Spinal cord (tissue), 10 donors: Measurements from ENCODE around the gene SASH1. TPM values are rescaled to one million over a fixed set of nuclear protein-coding genes. Genes with fewer than 3 reads are reported as not detected.

Experiments
- DNase-seq, 6 donors: peaks; one replicate each; pipeline versions ENCODE4 v3.0.0 to v3.0.0-alpha.2; 2013 to 2015; ENCODE audit warnings: low spot score in 6 of 6, low read depth in 4 of 6
- H3K27ac ChIP-seq: one replicate; pipeline ENCODE4 v1.5.1; 2013; ENCODE audit warnings: low read depth, low read length, control low read depth
- H3K27me3 ChIP-seq: one replicate; pipeline ENCODE4 v1.6.1; 2013; ENCODE audit warnings: low read length; ENCODE audit not compliant: control insufficient read depth, insufficient read depth
- H3K36me3 ChIP-seq: one replicate; pipeline ENCODE4 v1.6.1; 2013; ENCODE audit warnings: low read length; ENCODE audit not compliant: control insufficient read depth, insufficient read depth
- H3K4me1 ChIP-seq: one replicate; pipeline ENCODE4 v1.6.1; 2013; ENCODE audit warnings: low read length; ENCODE audit not compliant: control insufficient read depth, insufficient read depth
- H3K4me3 ChIP-seq: one replicate; pipeline ENCODE4 v1.5.1; 2013; ENCODE audit warnings: low read depth, low read length, control low read depth
- H3K9me3 ChIP-seq: one replicate; pipeline ENCODE4 v1.6.1; 2013; ENCODE audit warnings: low read length; ENCODE audit not compliant: control insufficient read depth, insufficient read depth
- WGBS: methylation state at CpG from one replicate; pipeline ENCODE4 v1.1.5; 2013; ENCODE audit warnings: missing lambda C conversion rate; ENCODE audit not compliant: insufficient coverage; 5-methylcytosine and 5-hydroxymethylcytosine counted together
- polyA plus RNA-seq, 2 donors: library from polyadenylated mRNA; unstranded; fragments of 120-200 nt; gene quantifications; one replicate each; pipeline ENCODE4 v1.2.1, GENCODE V29; 2013; ENCODE audit not compliant: insufficient read length in 2 of 2
- total RNA-seq, 2 donors: library from RNA; depleted of rRNA in 1 of 2; stranded (reverse); fragments of 120-200 nt in 1 of 2; fragments of >200 nt in 1 of 2; gene quantifications; one replicate each; pipeline versions ENCODE4 v1.2.3 to v1.2.4, GENCODE V29; 2013 to 2014
- donor health status: healthy.

SASH1 gene
- total and polyA plus RNA-seq, 4 donors, result 51.0 to 77.3 (median 59.4) TPM

DNA sequence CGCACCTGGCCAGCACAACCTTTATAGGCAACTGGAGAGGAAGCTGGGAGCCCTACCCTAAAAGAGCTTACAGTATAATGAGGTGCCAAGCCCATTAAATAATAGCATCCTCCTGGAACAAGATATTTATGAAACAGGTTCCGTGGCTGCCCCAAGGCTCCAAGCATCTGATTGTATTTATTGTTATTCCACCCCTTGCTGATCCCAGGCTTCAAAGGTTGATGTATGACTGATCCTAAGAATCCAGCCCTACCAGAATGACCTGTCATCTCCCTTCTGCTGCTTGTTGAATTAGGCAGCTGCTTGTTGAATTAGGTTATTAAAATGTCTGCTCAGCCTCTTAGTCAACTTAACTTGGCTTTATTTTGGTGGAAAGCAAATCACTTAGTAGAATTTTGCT is 35.2 kb upstream of the SASH1 start:
- Histone ChIP-seq H3K27me3 (no peaks in the 10 kb centered on the region), H3K4me1 (no peaks in the 10 kb centered on the region), H3K27ac (no peak overlapping the region), H3K4me3 (no peak overlapping the region), H3K36me3 (no peaks in the 10 kb centered on the region), H3K9me3 (no peaks in the 10 kb centered on the region)
- no peak for DNase-seq
- WGBS, result 100% methylated on average over 1 of the region's 2 CpGs

GRCh38 chr6:148309301-148309700 is 33.3 kb upstream of the SASH1 start:
- no peak overlapping the region for H3K4me3 ChIP-seq
- no peaks in the 10 kb centered on the region for H3K9me3 ChIP-seq
- no peak for DNase-seq
- H3K4me1 ChIP-seq, result peaks cover 5% of the 10 kb centered on the region
- no peak overlapping the region for H3K27ac ChIP-seq
- H3K27me3 ChIP-seq, result no peaks in the 10 kb centered on the region
- H3K36me3 ChIP-seq, result no peaks in the 10 kb centered on the region

- 70% methylated on average over 2 of the region's 3 CpGs for WGBS
- H3K27ac ChIP-seq, result no peak overlapping the region
- peaks cover 5% of the 10 kb centered on the region for H3K4me1 ChIP-seq
- H3K36me3 ChIP-seq, result no peaks in the 10 kb centered on the region
- no peaks in the 10 kb centered on the region for H3K27me3 ChIP-seq
- no peak for DNase-seq
- no peaks in the 10 kb centered on the region for H3K9me3 ChIP-seq
- no peak overlapping the region for H3K4me3 ChIP-seq
Measured at GRCh38 chr6:148311966-148312669, 30.5 kb upstream of the SASH1 start.

DNA sequence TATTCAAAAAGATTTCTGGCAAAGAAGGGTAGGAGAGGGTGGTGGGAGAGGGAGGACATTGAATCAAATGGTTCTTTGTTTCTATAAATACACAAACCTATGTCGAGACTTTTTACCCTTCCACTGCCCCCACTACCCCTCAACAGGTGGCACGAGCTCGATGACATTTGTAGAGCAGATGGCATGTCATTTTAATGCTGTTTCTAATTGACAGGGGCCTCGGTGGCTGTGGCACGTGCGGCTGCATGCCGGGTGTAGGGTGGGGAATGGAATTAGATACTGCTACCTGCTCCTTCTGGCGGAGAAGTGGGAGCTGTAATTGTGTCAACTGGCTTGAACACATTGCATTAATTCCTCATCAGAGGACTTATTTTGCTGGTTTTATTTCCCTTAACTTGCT is 29.1 kb upstream of the SASH1 start:
- peaks cover 5% of the 10 kb centered on the region for H3K4me1 ChIP-seq
- peak in 2 of 6 donors; percentile 26 to 49 for DNase-seq
- H3K36me3 ChIP-seq, result no peaks in the 10 kb centered on the region
- 57% methylated on average over 3 of the region's 8 CpGs for WGBS
- H3K9me3 ChIP-seq, result no peaks in the 10 kb centered on the region
- no peak overlapping the region for H3K4me3 ChIP-seq
- no peak overlapping the region for H3K27ac ChIP-seq
- H3K27me3 ChIP-seq, result no peaks in the 10 kb centered on the region

- Histone ChIP-seq H3K27me3 (no peaks in the 10 kb centered on the region), H3K27ac (no peak overlapping the region), H3K4me1 (peaks cover 5% of the 10 kb centered on the region), H3K4me3 (no peak overlapping the region), H3K36me3 (no peaks in the 10 kb centered on the region), H3K9me3 (no peaks in the 10 kb centered on the region)
- 23% methylated on average over 4 of the region's 5 CpGs for WGBS
- peak in 2 of 6 donors; percentile 28 to 42 for DNase-seq
Measured at GRCh38 chr6:148316308-148316707, 26.3 kb upstream of the SASH1 start.

DNA sequence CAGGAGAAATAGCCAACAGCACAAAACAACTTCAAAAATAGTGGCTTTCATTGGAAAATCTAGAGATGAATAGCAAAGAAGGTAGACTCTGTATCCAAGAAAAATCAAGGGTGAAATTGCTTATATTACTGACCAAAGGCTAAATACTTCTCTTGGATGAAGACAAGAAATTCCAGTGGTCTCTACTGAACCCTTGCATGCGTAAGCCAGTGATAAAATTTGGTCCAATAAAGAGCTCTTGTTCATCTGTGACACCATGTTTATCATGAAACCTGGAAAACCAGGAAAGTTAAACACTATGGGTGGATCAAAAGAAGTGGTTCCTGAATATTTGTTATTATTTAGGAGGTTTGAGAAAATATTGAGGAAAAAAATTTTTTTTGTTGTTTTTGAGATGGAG is 25.6 kb upstream of the SASH1 start:
- no peak overlapping the region for H3K4me3 ChIP-seq
- WGBS, result 100% methylated on average over 1 of the region's 1 CpG
- DNase-seq, result no peak
- peaks cover 5% of the 10 kb centered on the region for H3K4me1 ChIP-seq
- no peak overlapping the region for H3K27ac ChIP-seq
- no peaks in the 10 kb centered on the region for H3K27me3 ChIP-seq
- H3K9me3 ChIP-seq, result no peaks in the 10 kb centered on the region
- H3K36me3 ChIP-seq, result no peaks in the 10 kb centered on the region

GRCh38 chr6:148317739-148318138 is 24.9 kb upstream of the SASH1 start:
- Histone ChIP-seq H3K36me3 (no peaks in the 10 kb centered on the region), H3K27ac (no peak overlapping the region), H3K27me3 (no peaks in the 10 kb centered on the region), H3K4me1 (peaks cover 5% of the 10 kb centered on the region), H3K9me3 (no peaks in the 10 kb centered on the region), H3K4me3 (no peak overlapping the region)
- 100% methylated on average over 1 of the region's 2 CpGs for WGBS
- DNase-seq, result no peak

- no peaks in the 10 kb centered on the region for H3K9me3 ChIP-seq
- H3K36me3 ChIP-seq, result no peaks in the 10 kb centered on the region
- H3K27ac ChIP-seq, result no peak overlapping the region
- H3K4me1 ChIP-seq, result no peaks in the 10 kb centered on the region
- H3K27me3 ChIP-seq, result no peaks in the 10 kb centered on the region
- no peak for DNase-seq
- 100% methylated on average over 3 of the region's 3 CpGs for WGBS
- no peak overlapping the region for H3K4me3 ChIP-seq
Measured at GRCh38 chr6:148322704-148323103, 19.9 kb upstream of the SASH1 start.

- Histone ChIP-seq H3K4me1 (no peaks in the 10 kb centered on the region), H3K27ac (no peak overlapping the region), H3K27me3 (no peaks in the 10 kb centered on the region), H3K9me3 (no peaks in the 10 kb centered on the region), H3K36me3 (no peaks in the 10 kb centered on the region), H3K4me3 (no peak overlapping the region)
- WGBS, result 40% methylated on average over 1 of the region's 2 CpGs
- DNase-seq, result no peak
Measured at GRCh38 chr6:148323344-148323743, 19.3 kb upstream of the SASH1 start.

DNA sequence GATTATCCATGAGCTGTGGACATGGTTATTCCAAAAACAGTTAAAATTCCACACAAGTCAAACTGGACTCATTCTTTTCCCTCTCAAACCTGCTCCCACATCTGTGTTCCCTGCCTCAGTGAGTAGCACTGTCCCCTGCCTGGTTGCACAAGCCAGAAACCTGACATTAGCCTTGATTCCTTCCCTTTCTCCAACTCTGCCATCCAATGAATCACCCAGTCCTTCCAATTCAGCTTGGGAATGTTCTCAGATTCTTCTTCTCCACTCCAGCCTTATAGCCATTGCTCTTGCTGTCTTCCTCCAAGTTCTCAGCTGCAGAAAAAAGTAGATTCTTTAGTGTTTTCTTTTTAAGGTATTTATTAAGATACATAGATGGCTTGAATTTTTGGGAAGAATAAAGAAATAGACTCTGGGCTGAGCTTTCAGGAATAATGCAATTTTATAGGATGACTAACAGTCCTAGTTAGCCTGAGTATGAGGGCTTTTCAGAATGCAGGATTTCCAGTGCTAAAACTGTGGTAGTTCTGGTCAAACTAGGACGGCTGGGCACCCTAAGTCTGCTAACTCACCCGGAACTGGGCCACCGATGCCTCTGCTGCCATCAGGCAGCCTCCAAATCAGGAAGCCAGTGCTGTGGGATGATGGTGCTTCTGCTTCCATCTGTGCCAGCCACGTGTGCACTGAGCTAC is 18.2 kb upstream of the SASH1 start:
- Histone ChIP-seq H3K4me3 (no peak overlapping the region), H3K4me1 (no peaks in the 10 kb centered on the region), H3K27me3 (no peaks in the 10 kb centered on the region), H3K27ac (no peak overlapping the region), H3K9me3 (no peaks in the 10 kb centered on the region), H3K36me3 (no peaks in the 10 kb centered on the region)
- 62% methylated on average over 4 of the region's 4 CpGs for WGBS
- no peak for DNase-seq
